Right lobe of liver (tissue), 4 donors: ENCODE results near the gene PDE4B.

Experiments
- CTCF ChIP-seq, 4 donors: fragments of 200-600 bp in 3 of 4; fragments of 450-650 bp in 1 of 4; IDR thresholded peaks; one replicate each; pipeline versions ENCODE4 v1.5.1 to v1.8.0; 2016 to 2022; ENCODE audit warnings: antibody characterized with exemption in 4 of 4, mild to moderate bottlenecking in 2 of 4
- POLR2A ChIP-seq: fragments of 450-650 bp; IDR thresholded peaks from one replicate; pipeline ENCODE4 v1.6.1; 2017; ENCODE audit warnings: antibody characterized with exemption, mild to moderate bottlenecking
- donor health status: DM: no; HTN: no; CAD: no.
- donor health status: DM: no; HTN: no; CAD: no.
- donor health status: DM: no; HTN: yes; CAD: no.

- TF ChIP-seq CTCF (IDR thresholded peaks at IDR 0.05): no peak
- TF ChIP-seq POLR2A: no peak
These were observed 481.0 kb downstream of the PDE4B start for GRCh38 chr1:66273656-66274055.
